HEK293 (cell line): Measurements from ENCODE around the gene KRT5.
A peak's percentile ranks its signal among the peaks of the same experiment; 100 is the strongest.

Experiments
- CTCF ChIA-PET: fragments of 350-600 bp; formaldehyde crosslinking; extraction: SDS; loops from one replicate; lab custom pipeline; 2021; ENCODE audit warnings: antibody characterized with exemption; lab: Yijun Ruan, JAX
- POLR2A ChIA-PET: fragments of 300-600 bp; formaldehyde crosslinking; extraction: SDS; loops from one replicate; lab custom pipeline; 2020; ENCODE audit warnings: antibody characterized with exemption, inconsistent platforms; lab: Yijun Ruan, JAX
- H3K27ac ChIP-seq: fragments of 200-500 bp; sonication (Bioruptor generic); 2 replicates; pipeline ENCODE4 v1.5.1; 2014; ENCODE audit warnings: low read depth, low read length, control low read depth, inconsistent platforms; ENCODE audit errors: extremely low read depth
- H3K36me3 ChIP-seq, 2 experiments: fragments of 200-500 bp in 1 of 2; sonication (Bioruptor generic) in 1 of 2; 1 replicate in 1 of 2; 2 replicates in 1 of 2; pipeline ENCODE4 v1.5.1; 2014 to 2017; ENCODE audit warnings: inconsistent platforms in 2 of 2, low read length in 2 of 2; ENCODE audit not compliant: control insufficient read depth in 2 of 2, insufficient read depth in 1 of 2
- H3K4me1 ChIP-seq: fragments of 200-500 bp; sonication (Bioruptor generic); 2 replicates; pipeline ENCODE4 v1.5.1; 2014; ENCODE audit warnings: mild to moderate bottlenecking, low read length, inconsistent platforms; ENCODE audit not compliant: control insufficient read depth, insufficient read depth
- H3K4me3 ChIP-seq: 2 replicates; pipeline ENCODE4 v1.5.1; 2011; ENCODE audit warnings: low read depth, mild to moderate bottlenecking, control low read depth, low read length, moderate library complexity
- H3K9me3 ChIP-seq: fragments of 200-500 bp; sonication (Bioruptor generic); 2 replicates; pipeline ENCODE4 v1.5.1; 2014; ENCODE audit warnings: low read depth, low read length, inconsistent platforms; ENCODE audit not compliant: control insufficient read depth, insufficient read depth
- EGR2 ChIP-seq: fragments of 450-650 bp; formaldehyde crosslinking; IDR thresholded peaks from 2 replicates; pipeline ENCODE4 v1.5.1; 2016; ENCODE audit warnings: low read depth, missing biosample characterization, missing genetic modification characterization
- GLI2 ChIP-seq: fragments of 450-650 bp; formaldehyde crosslinking; IDR thresholded peaks from 2 replicates; pipeline ENCODE4; 2017; ENCODE audit warnings: missing biosample characterization, missing genetic modification characterization, low read depth, borderline replicate concordance
- KLF1 ChIP-seq: fragments of 450-650 bp; formaldehyde crosslinking; IDR thresholded peaks from 2 replicates; pipeline ENCODE4 v1.5.1; 2016; ENCODE audit warnings: missing biosample characterization, missing genetic modification characterization
- PRDM6 ChIP-seq: fragments of 450-650 bp; formaldehyde crosslinking; IDR thresholded peaks from 2 replicates; pipeline ENCODE4 v1.5.1; 2017; ENCODE audit warnings: missing biosample characterization, missing genetic modification characterization
- REPIN1 ChIP-seq: fragments of 450-650 bp; formaldehyde crosslinking; IDR thresholded peaks from 2 replicates; pipeline ENCODE4 v1.5.1; 2017; ENCODE audit warnings: missing biosample characterization, missing genetic modification characterization, low read depth
- SP2 ChIP-seq: fragments of 450-650 bp; formaldehyde crosslinking; IDR thresholded peaks from 2 replicates; pipeline ENCODE4 v1.5.1; 2016; ENCODE audit warnings: missing biosample characterization, missing genetic modification characterization
- ZNF157 ChIP-seq: fragments of 450-650 bp; formaldehyde crosslinking; IDR thresholded peaks from 2 replicates; pipeline ENCODE4 v1.5.1; 2016; ENCODE audit warnings: missing biosample characterization, missing genetic modification characterization
- ZNF341 ChIP-seq: fragments of 450-650 bp; formaldehyde crosslinking; IDR thresholded peaks from 2 replicates; pipeline ENCODE4; 2016; ENCODE audit warnings: low read depth, missing biosample characterization, missing genetic modification characterization
- ZNF404 ChIP-seq: fragments of 450-650 bp; formaldehyde crosslinking; IDR thresholded peaks from 2 replicates; pipeline ENCODE4 v1.5.1; 2017; ENCODE audit warnings: missing biosample characterization, missing genetic modification characterization
- TF ChIP-seq, protein P1 (sequence below): fragments of 450-650 bp; formaldehyde crosslinking; optimal IDR thresholded peaks from 2 replicates; pipeline ENCODE3; 2016; ENCODE audit warnings: missing biosample characterization, mild to moderate bottlenecking, missing genetic modification characterization
- TF ChIP-seq, protein P2 (sequence below): fragments of 450-650 bp; formaldehyde crosslinking; IDR thresholded peaks from 2 replicates; pipeline ENCODE4 v1.5.1; 2016; ENCODE audit warnings: missing biosample characterization, missing genetic modification characterization
- TF ChIP-seq, protein P3 (sequence below): fragments of 450-650 bp; formaldehyde crosslinking; IDR thresholded peaks from 2 replicates; pipeline ENCODE4; 2016; ENCODE audit warnings: missing biosample characterization, missing genetic modification characterization
- TF ChIP-seq, protein P4 (sequence below): fragments of 450-650 bp; formaldehyde crosslinking; IDR thresholded peaks from 2 replicates; pipeline ENCODE4 v1.5.1; 2017; ENCODE audit warnings: missing biosample characterization, missing genetic modification characterization
- TF ChIP-seq, protein P5 (sequence below): fragments of 450-650 bp; formaldehyde crosslinking; IDR thresholded peaks from 2 replicates; pipeline ENCODE4 v1.5.1; 2016; ENCODE audit warnings: missing biosample characterization, missing genetic modification characterization, borderline replicate concordance

KRT5 gene

DNA sequence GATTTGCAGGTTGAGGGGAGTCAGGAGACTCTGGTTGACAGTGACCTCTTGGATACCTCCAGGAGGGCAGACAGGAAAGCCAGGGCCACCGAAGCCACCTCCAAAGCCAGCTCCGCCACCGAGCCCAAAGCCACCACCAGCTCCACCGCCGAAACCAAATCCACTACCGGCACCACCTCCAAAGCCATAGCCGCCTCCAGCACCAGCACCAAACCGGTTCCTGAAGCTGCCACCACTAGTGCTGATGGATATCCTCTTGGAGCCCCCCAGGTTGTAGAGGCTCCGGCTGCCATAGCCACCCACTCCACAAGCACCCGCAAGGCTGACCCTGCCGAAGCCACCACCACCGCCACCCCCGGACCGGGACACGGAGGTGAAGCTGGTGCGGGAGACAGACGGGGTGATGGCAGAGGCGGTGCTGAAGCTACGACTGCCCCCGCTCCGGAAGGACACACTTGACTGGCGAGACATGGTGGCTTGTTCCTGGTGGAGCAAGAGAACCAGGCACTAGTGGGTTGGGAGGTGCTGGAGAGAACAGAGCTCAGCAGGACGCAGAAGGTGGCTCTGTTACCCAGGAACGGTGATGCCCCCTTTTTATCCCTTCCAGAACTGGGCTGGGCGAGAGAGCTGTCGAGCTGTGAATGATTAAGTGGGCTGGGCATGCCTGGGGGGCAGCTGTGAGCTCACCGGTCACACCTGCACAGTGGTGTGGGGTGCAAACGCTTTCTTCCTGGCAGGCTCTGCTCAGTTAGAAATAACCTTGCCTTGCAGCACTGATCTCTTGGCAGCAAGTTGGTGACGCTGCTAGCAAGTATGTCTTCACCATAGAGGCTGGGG lies at the start of gene KRT5:
KRT5 (minus strand) TSS at position 569 of the 837 bp plus-strand sequence; CDS start at position 471, 98 bp downstream.
- ChIA-PET POLR2A (no interaction called here), CTCF (interaction anchor here (0.5 to 3.5 kb wide), 3 partner anchors 13 to 128 kb away, joined by 4 to 14 read pairs (median 6); no protein-coding TSS in a partner anchor)
- Histone ChIP-seq H3K27ac (no peak within 1 kb of the TSS), H3K4me3 (no peak within 1 kb of the TSS), H3K4me1 (no peaks in the 10 kb centered on the region), H3K9me3 (no peaks in the 10 kb centered on the region), H3K36me3 (no peaks in the 10 kb centered on the region)
- TF ChIP-seq EGR2 (tag by site-specific recombination), result 0 out of 2 replicates have a peak, but pooled peaks have one; percentile 11
- TF ChIP-seq, protein P1, sequence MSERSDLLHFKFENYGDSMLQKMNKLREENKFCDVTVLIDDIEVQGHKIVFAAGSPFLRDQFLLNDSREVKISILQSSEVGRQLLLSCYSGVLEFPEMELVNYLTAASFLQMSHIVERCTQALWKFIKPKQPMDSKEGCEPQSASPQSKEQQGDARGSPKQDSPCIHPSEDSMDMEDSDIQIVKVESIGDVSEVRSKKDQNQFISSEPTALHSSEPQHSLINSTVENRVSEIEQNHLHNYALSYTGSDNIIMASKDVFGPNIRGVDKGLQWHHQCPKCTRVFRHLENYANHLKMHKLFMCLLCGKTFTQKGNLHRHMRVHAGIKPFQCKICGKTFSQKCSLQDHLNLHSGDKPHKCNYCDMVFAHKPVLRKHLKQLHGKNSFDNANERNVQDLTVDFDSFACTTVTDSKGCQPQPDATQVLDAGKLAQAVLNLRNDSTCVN, result no peak

- Histone ChIP-seq H3K27ac (no peak overlapping the region), H3K36me3 (no peaks in the 10 kb centered on the region), H3K4me3 (no peak overlapping the region), H3K4me1 (no peaks in the 10 kb centered on the region)
- POLR2A ChIA-PET, result interaction anchor here (0.6 kb wide), 1 partner anchor 120 kb away, joined by 3 read pairs; no protein-coding TSS in a partner anchor
- CTCF ChIA-PET, result interaction anchor here (0.6 to 1.3 kb wide), 2 partner anchors 173 to 196 kb away, joined by 3 read pairs; no protein-coding TSS in a partner anchor
- 0 out of 2 replicates have a peak, but pooled peaks have one; percentile 24 for TF ChIP-seq KLF1 (tag by site-specific recombination)
- TF ChIP-seq ZNF341, result no peak
- TF ChIP-seq GLI2 (tag by site-specific recombination), result no peak
- TF ChIP-seq, protein P2, sequence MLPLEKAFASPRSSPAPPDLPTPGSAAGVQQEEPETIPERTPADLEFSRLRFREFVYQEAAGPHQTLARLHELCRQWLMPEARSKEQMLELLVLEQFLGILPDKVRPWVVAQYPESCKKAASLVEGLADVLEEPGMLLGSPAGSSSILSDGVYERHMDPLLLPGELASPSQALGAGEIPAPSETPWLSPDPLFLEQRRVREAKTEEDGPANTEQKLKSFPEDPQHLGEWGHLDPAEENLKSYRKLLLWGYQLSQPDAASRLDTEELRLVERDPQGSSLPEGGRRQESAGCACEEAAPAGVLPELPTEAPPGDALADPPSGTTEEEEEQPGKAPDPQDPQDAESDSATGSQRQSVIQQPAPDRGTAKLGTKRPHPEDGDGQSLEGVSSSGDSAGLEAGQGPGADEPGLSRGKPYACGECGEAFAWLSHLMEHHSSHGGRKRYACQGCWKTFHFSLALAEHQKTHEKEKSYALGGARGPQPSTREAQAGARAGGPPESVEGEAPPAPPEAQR (tag by site-specific recombination), result no peak
- TF ChIP-seq, all 188 proteins: peak for 1
- no peaks in the 10 kb centered on the region for H3K9me3 ChIP-seq
Observed at GRCh38 chr12:52568111-52568510, 47.9 kb upstream of the KRT5 start.

DNA sequence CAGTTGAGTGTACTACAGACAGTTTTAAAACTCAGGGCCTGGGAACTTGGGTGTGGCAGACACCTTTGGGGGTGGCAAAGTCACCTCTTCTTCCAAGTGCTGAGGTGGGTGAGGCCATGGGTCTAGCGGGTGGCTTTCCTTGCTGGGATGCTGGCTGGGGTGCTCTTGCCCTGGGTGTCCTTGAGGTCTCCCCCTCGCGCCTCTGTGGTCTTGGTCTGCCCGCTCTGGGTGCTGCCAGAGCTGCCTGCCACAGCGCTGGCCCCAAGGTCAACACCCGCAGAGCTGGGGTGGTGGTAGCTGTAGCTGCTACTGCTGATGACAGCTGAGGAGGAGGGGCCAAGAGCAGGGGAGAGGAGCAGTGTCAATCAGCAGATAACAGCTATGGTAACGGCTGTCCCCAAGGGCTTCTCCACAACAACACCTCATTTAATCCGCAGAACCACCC lies 46.7 kb upstream of the KRT5 start:
- POLR2A ChIA-PET, result no interaction called here
- Histone ChIP-seq H3K27ac (no peak overlapping the region), H3K4me3 (no peak overlapping the region), H3K36me3 (no peaks in the 10 kb centered on the region), H3K4me1 (no peaks in the 10 kb centered on the region), H3K9me3 (no peaks in the 10 kb centered on the region)
- CTCF ChIA-PET, result interaction anchor here (0.7 kb wide), 2 partner anchors 9 to 414 kb away, joined by 3 to 7 read pairs; no protein-coding TSS in a partner anchor
- no peak for TF ChIP-seq REPIN1 (tag by site-specific recombination)
- no peak for TF ChIP-seq ZNF404 (tag by site-specific recombination)
- TF ChIP-seq, protein P3, sequence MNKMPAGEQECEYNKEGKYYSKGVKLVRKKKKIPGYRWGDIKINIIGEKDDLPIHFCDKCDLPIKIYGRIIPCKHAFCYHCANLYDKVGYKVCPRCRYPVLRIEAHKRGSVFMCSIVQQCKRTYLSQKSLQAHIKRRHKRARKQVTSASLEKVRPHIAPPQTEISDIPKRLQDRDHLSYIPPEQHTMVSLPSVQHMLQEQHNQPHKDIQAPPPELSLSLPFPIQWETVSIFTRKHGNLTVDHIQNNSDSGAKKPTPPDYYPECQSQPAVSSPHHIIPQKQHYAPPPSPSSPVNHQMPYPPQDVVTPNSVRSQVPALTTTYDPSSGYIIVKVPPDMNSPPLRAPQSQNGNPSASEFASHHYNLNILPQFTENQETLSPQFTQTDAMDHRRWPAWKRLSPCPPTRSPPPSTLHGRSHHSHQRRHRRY (tag by site-specific recombination), result no peak
- TF ChIP-seq PRDM6 (tag by site-specific recombination), result no peak
- no peak for TF ChIP-seq SP2 (tag by site-specific recombination)
- TF ChIP-seq, protein P4, sequence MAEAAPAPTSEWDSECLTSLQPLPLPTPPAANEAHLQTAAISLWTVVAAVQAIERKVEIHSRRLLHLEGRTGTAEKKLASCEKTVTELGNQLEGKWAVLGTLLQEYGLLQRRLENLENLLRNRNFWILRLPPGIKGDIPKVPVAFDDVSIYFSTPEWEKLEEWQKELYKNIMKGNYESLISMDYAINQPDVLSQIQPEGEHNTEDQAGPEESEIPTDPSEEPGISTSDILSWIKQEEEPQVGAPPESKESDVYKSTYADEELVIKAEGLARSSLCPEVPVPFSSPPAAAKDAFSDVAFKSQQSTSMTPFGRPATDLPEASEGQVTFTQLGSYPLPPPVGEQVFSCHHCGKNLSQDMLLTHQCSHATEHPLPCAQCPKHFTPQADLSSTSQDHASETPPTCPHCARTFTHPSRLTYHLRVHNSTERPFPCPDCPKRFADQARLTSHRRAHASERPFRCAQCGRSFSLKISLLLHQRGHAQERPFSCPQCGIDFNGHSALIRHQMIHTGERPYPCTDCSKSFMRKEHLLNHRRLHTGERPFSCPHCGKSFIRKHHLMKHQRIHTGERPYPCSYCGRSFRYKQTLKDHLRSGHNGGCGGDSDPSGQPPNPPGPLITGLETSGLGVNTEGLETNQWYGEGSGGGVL (tag by site-specific recombination), result no peak
- no peak for TF ChIP-seq ZNF157 (tag by site-specific recombination)
- TF ChIP-seq, protein P5, sequence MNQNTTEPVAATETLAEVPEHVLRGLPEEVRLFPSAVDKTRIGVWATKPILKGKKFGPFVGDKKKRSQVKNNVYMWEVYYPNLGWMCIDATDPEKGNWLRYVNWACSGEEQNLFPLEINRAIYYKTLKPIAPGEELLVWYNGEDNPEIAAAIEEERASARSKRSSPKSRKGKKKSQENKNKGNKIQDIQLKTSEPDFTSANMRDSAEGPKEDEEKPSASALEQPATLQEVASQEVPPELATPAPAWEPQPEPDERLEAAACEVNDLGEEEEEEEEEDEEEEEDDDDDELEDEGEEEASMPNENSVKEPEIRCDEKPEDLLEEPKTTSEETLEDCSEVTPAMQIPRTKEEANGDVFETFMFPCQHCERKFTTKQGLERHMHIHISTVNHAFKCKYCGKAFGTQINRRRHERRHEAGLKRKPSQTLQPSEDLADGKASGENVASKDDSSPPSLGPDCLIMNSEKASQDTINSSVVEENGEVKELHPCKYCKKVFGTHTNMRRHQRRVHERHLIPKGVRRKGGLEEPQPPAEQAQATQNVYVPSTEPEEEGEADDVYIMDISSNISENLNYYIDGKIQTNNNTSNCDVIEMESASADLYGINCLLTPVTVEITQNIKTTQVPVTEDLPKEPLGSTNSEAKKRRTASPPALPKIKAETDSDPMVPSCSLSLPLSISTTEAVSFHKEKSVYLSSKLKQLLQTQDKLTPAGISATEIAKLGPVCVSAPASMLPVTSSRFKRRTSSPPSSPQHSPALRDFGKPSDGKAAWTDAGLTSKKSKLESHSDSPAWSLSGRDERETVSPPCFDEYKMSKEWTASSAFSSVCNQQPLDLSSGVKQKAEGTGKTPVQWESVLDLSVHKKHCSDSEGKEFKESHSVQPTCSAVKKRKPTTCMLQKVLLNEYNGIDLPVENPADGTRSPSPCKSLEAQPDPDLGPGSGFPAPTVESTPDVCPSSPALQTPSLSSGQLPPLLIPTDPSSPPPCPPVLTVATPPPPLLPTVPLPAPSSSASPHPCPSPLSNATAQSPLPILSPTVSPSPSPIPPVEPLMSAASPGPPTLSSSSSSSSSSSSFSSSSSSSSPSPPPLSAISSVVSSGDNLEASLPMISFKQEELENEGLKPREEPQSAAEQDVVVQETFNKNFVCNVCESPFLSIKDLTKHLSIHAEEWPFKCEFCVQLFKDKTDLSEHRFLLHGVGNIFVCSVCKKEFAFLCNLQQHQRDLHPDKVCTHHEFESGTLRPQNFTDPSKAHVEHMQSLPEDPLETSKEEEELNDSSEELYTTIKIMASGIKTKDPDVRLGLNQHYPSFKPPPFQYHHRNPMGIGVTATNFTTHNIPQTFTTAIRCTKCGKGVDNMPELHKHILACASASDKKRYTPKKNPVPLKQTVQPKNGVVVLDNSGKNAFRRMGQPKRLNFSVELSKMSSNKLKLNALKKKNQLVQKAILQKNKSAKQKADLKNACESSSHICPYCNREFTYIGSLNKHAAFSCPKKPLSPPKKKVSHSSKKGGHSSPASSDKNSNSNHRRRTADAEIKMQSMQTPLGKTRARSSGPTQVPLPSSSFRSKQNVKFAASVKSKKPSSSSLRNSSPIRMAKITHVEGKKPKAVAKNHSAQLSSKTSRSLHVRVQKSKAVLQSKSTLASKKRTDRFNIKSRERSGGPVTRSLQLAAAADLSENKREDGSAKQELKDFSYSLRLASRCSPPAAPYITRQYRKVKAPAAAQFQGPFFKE (tag by site-specific recombination), result no peak
